ENCODE measurements around the gene KIF22. TPM values are rescaled to one million over a fixed set of nuclear protein-coding genes. Genes with fewer than 3 reads are reported as not detected.
"Not testable (repeated sequence)": the region's sequence is repeated elsewhere in the genome, so short reads cannot be mapped to it uniquely, and the experiment has no call there.

Gene KIF22
- total RNA-seq, 1 donor from 2014 or later = 14.3 TPM

DNA sequence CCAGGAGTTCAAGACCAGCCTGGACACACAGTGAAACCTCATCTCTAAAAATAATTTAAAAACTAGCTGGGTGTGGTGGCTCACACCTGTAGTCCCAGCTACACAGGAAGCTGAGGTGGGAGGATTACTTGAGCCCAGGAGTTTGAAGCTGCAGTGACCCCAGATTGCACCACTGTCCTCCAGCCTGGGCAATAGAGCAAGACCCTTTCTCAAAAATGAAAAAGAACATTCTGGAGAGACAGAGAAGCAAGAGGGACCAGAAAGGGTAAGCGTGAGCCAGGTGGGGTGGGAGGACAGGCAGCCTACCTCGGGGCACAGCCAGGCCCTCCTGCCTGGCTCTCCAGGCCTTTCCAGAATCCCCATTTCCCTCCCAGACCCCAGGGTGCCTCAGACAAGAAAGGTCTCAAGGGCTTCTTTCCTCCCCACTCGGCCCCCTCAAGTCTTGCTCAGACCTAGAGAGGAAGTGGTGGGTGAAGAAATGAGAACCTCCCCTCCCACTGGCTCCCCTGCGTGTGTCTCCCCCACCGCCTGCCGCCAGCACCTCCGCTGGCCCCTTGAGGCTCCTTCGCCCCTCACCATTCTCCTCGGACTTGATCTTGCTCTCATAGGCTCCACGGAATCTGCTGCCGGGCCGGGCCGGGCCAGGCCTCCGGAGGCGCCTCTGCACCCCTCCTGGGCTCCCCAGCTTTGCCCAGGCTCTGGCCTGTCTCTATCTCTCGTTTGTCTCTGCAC is 45.3 kb upstream of the KIF22 start:
- H3K27me3 Mint-ChIP-seq (ENCODE audit: low read depth, unreplicated experiment) = peaks cover 17% of the 10 kb centered on the region
- no peaks in the 10 kb centered on the region for H3K9me3 ChIP-seq (ENCODE audit: insufficient read depth, low read depth, low read length)
- no peaks in the 10 kb centered on the region for H4K20me1 ChIP-seq (ENCODE audit: insufficient read depth, low read length)
- FAIRE-seq = no peak
- H3K9ac ChIP-seq (ENCODE audit: low read length) = no peak overlapping the region
- no peak overlapping the region for H2AFZ ChIP-seq (ENCODE audit: low read depth, low read length)
- H3K9me3 Mint-ChIP-seq (ENCODE audit: unreplicated experiment) = no peaks in the 10 kb centered on the region
- no peaks in the 10 kb centered on the region for H3K4me1 Mint-ChIP-seq (ENCODE audit: low read depth, unreplicated experiment)
- H3K27ac ChIP-seq (ENCODE audit: low read depth, low read length) = no peak overlapping the region
- peaks cover 4% of the 10 kb centered on the region for H3K27me3 ChIP-seq (ENCODE audit: insufficient read depth, low read length)
- DNase-seq (ENCODE audit: low read depth) = no peak
- H3K79me2 ChIP-seq (ENCODE audit: insufficient read depth, low read length) = no peaks in the 10 kb centered on the region
- H3K4me1 ChIP-seq (ENCODE audit: insufficient read depth, low read length) = no peaks in the 10 kb centered on the region
- H3K27ac Mint-ChIP-seq (ENCODE audit: unreplicated experiment) = no peak overlapping the region
- no peaks in the 10 kb centered on the region for H3K36me3 ChIP-seq (ENCODE audit: insufficient read depth, low read length)
- no peak overlapping the region for H3K4me3 ChIP-seq (ENCODE audit: insufficient read depth, low read depth, low read length)
- TF ChIP-seq, protein P1, sequence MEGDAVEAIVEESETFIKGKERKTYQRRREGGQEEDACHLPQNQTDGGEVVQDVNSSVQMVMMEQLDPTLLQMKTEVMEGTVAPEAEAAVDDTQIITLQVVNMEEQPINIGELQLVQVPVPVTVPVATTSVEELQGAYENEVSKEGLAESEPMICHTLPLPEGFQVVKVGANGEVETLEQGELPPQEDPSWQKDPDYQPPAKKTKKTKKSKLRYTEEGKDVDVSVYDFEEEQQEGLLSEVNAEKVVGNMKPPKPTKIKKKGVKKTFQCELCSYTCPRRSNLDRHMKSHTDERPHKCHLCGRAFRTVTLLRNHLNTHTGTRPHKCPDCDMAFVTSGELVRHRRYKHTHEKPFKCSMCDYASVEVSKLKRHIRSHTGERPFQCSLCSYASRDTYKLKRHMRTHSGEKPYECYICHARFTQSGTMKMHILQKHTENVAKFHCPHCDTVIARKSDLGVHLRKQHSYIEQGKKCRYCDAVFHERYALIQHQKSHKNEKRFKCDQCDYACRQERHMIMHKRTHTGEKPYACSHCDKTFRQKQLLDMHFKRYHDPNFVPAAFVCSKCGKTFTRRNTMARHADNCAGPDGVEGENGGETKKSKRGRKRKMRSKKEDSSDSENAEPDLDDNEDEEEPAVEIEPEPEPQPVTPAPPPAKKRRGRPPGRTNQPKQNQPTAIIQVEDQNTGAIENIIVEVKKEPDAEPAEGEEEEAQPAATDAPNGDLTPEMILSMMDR (IDR thresholded peaks at IDR 0.05; ENCODE audit: insufficient read depth, low read depth, low read length) = no peak
- no peak for TF ChIP-seq EZH2 (IDR thresholded peaks at IDR 0.05; ENCODE audit: insufficient read depth, low read length)
- H3K36me3 Mint-ChIP-seq (ENCODE audit: low read depth, unreplicated experiment) = no peaks in the 10 kb centered on the region
- no peak overlapping the region for H3K4me2 ChIP-seq (ENCODE audit: low read length)
- no peak overlapping the region for H3K4me3 Mint-ChIP-seq (ENCODE audit: unreplicated experiment)

DNA sequence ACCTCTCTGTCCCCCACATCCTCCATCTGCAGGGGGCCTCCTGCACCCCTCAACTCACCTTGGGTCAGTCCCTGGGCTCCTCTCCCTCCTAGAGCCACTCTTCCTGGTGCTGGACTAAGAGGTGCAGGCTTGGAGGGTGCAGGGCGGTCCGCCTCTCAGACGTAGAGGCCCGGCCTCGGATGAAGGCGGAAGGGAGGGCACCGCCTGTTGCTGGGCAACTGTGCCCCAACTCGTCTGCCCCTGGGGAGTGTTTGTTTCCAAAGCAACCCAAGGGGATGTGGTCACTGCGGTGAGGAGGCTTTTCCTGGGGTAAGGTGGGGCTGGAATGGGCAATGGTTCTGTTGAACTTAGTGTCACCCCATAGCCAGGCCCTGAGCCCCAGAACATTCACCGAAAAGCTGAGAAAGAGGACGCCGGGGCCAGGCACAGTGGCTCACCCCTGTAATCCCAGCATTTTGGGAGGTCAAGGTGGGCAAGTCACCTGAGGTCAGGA is 44.7 kb upstream of the KIF22 start, which contains the start of gene C16orf54:
C16orf54 (minus strand) TSS at position 138 of the 493 bp plus-strand sequence. CDS start 1,039 bp downstream, outside the sequence.
- FAIRE-seq (no peak), DNase-seq (ENCODE audit: low read depth) (no peak)
- Histone ChIP-seq H3K79me2 (ENCODE audit: insufficient read depth, low read length) (no peaks in the 10 kb centered on the region), H4K20me1 (ENCODE audit: insufficient read depth, low read length) (no peaks in the 10 kb centered on the region), H3K4me2 (ENCODE audit: low read length) (no peak within 1 kb of the TSS), H3K9ac (ENCODE audit: low read length) (no peak within 1 kb of the TSS), H2AFZ (ENCODE audit: low read depth, low read length) (no peak within 1 kb of the TSS), H3K4me3 (ENCODE audit: insufficient read depth, low read depth, low read length) (no peak within 1 kb of the TSS), H3K27ac (ENCODE audit: low read depth, low read length) (no peak within 1 kb of the TSS), H3K36me3 (ENCODE audit: insufficient read depth, low read length) (no peaks in the 10 kb centered on the region), H3K4me1 (ENCODE audit: insufficient read depth, low read length) (no peaks in the 10 kb centered on the region), H3K9me3 (ENCODE audit: insufficient read depth, low read depth, low read length) (no peaks in the 10 kb centered on the region), H3K27me3 (ENCODE audit: insufficient read depth, low read length) (peaks cover 3% of the 10 kb centered on the region)
- Mint-ChIP-seq H3K4me3 (ENCODE audit: unreplicated experiment) (no peak within 1 kb of the TSS), H3K27me3 (ENCODE audit: low read depth, unreplicated experiment) (peaks cover 16% of the 10 kb centered on the region), H3K36me3 (ENCODE audit: low read depth, unreplicated experiment) (no peaks in the 10 kb centered on the region), H3K4me1 (ENCODE audit: low read depth, unreplicated experiment) (no peaks in the 10 kb centered on the region), H3K9me3 (ENCODE audit: unreplicated experiment) (no peaks in the 10 kb centered on the region), H3K27ac (ENCODE audit: unreplicated experiment) (no peak within 1 kb of the TSS)
- TF ChIP-seq, protein P1 (IDR thresholded peaks at IDR 0.05; ENCODE audit: insufficient read depth, low read depth, low read length) = no peak
- no peak for TF ChIP-seq EZH2 (IDR thresholded peaks at IDR 0.05; ENCODE audit: insufficient read depth, low read length)

DNA sequence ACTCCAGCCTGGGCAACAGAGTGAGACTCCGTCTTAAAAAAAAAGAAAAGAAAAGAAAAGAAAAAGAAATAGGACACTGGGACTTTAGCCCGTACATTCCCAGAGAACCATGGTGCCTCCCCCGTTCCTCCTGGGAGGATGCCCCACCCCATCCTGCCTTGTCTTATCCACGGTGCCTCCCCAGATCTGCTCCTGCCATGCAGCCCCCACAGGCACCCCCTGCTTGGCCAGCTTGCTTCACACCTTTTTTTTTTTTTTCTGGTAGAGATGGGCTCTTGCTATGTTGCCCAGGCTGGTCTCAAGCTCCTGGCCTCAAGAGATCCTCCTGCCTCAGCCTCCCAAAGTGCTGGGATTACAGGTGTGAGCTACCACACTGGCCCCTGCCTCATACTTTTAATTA is 44.0 kb upstream of the KIF22 start:
- not testable (repeated sequence) for H3K36me3 ChIP-seq (ENCODE audit: insufficient read depth, low read length); H3K27me3 ChIP-seq (ENCODE audit: insufficient read depth, low read length); H4K20me1 ChIP-seq (ENCODE audit: insufficient read depth, low read length); H3K4me1 Mint-ChIP-seq (ENCODE audit: low read depth, unreplicated experiment); FAIRE-seq; H3K79me2 ChIP-seq (ENCODE audit: insufficient read depth, low read length); H3K27ac Mint-ChIP-seq (ENCODE audit: unreplicated experiment); H3K4me1 ChIP-seq (ENCODE audit: insufficient read depth, low read length); H2AFZ ChIP-seq (ENCODE audit: low read depth, low read length); H3K9ac ChIP-seq (ENCODE audit: low read length); H3K36me3 Mint-ChIP-seq (ENCODE audit: low read depth, unreplicated experiment); H3K4me3 ChIP-seq (ENCODE audit: insufficient read depth, low read depth, low read length); H3K27ac ChIP-seq (ENCODE audit: low read depth, low read length); H3K4me3 Mint-ChIP-seq (ENCODE audit: unreplicated experiment); H3K4me2 ChIP-seq (ENCODE audit: low read length); H3K9me3 ChIP-seq (ENCODE audit: insufficient read depth, low read depth, low read length); DNase-seq (ENCODE audit: low read depth); H3K9me3 Mint-ChIP-seq (ENCODE audit: unreplicated experiment)
- H3K27me3 Mint-ChIP-seq (ENCODE audit: low read depth, unreplicated experiment) = peaks cover 11% of the 10 kb centered on the region

Measured in astrocyte (in vitro differentiated cells and primary cell).